BLaER1 treated with 17β-estradiol and CSF1 and Interleukin-3, amounts not matched to agents 10 nM and 100 nM (cell line): ENCODE measurements around the gene EHD1.

Experiments
- H3K27ac ChIP-seq, 11 experiments: shearing (Covaris generic); formaldehyde crosslinking; 2 replicates each; pipeline ENCODE4 v1.8.1; 2022
- H3K27me3 ChIP-seq, 11 experiments: shearing (Covaris generic); formaldehyde crosslinking; 2 replicates each; pipeline ENCODE4 v1.8.1; 2022
- H3K36me3 ChIP-seq, 11 experiments: shearing (Covaris generic); formaldehyde crosslinking; 2 replicates each; pipeline ENCODE4 v1.8.1; 2022
- H3K4me1 ChIP-seq, 10 experiments: shearing (Covaris generic); formaldehyde crosslinking; 2 replicates each; pipeline ENCODE4 v1.8.1; 2022
- H3K4me2 ChIP-seq, 11 experiments: shearing (Covaris generic); formaldehyde crosslinking; 2 replicates each; pipeline ENCODE4 v1.8.1; 2022
- H3K4me3 ChIP-seq, 10 experiments: shearing (Covaris generic); formaldehyde crosslinking; 2 replicates each; pipeline ENCODE4 v1.8.1; 2022
- H3K9ac ChIP-seq, 11 experiments: shearing (Covaris generic); formaldehyde crosslinking; 2 replicates each; pipeline ENCODE4 v1.8.1; 2022
- H3K9me3 ChIP-seq, 11 experiments: shearing (Covaris generic); formaldehyde crosslinking; replicated peaks in 1 of 11; 2 replicates each; pipeline ENCODE4 v1.8.1; 2022
- H4K20me1 ChIP-seq, 11 experiments: shearing (Covaris generic); formaldehyde crosslinking; 2 replicates each; pipeline ENCODE4 v1.8.1; 2022
- Cebpa-rat ChIP-seq, 11 experiments: shearing (Covaris generic); IDR thresholded peaks; 2 replicates each; pipeline ENCODE4 v1.8.1; 2022

Gene EHD1

GRCh38 chr11:64894812-64895452, 16.5 kb upstream of the EHD1 start:
- H3K4me1 ChIP-seq, result peaks cover 28 to 75% (median 59%) of the 10 kb centered on the region in 10 experiments
- H3K9ac ChIP-seq, result peak overlapping the region in 1 of 11 experiments; percentile 9; a peak in 1 of 22 replicates
- H3K4me2 ChIP-seq, result peak overlapping the region in 8 of 11 experiments; percentile 18 to 97 (median 88); a peak in 9 of 22 replicates
- H3K9me3 ChIP-seq, result no peaks in the 10 kb centered on the region
- no peak overlapping the region for H3K4me3 ChIP-seq
- peaks cover 25 to 56% (median 39%) of the 10 kb centered on the region in 11 experiments for H3K36me3 ChIP-seq
- peak overlapping the region in 1 of 11 experiments; percentile 34; a peak in 1 of 22 replicates for H3K27ac ChIP-seq
- TF ChIP-seq Cebpa-rat (IDR thresholded peaks at IDR 0.05), result no peak
- H4K20me1 ChIP-seq, result peaks cover 0 to 9% (median 0%) of the 10 kb centered on the region in 11 experiments; a peak in 4 of 22 replicates
- no peaks in the 10 kb centered on the region for H3K27me3 ChIP-seq

GRCh38 chr11:64894070-64894811, 15.8 kb upstream of the EHD1 start:
- H3K4me1 ChIP-seq, result peaks cover 29 to 82% (median 66%) of the 10 kb centered on the region in 10 experiments
- H3K9me3 ChIP-seq, result no peaks in the 10 kb centered on the region
- H3K36me3 ChIP-seq, result peaks cover 23 to 49% (median 32%) of the 10 kb centered on the region in 11 experiments
- peak overlapping the region; percentile 78 to 97 (median 91) for H3K4me2 ChIP-seq
- no peaks in the 10 kb centered on the region for H3K27me3 ChIP-seq
- H3K9ac ChIP-seq, result peak overlapping the region; percentile 25 to 77 (median 63); a peak in 19 of 22 replicates
- peak overlapping the region in 1 of 10 experiments; percentile 8; a peak in 1 of 20 replicates for H3K4me3 ChIP-seq
- peaks cover 0 to 9% (median 0%) of the 10 kb centered on the region in 11 experiments; a peak in 4 of 22 replicates for H4K20me1 ChIP-seq
- TF ChIP-seq Cebpa-rat (IDR thresholded peaks at IDR 0.05), result no peak
- H3K27ac ChIP-seq, result peak overlapping the region in 9 of 11 experiments; percentile 43 to 83 (median 73); a peak in 18 of 22 replicates

DNA sequence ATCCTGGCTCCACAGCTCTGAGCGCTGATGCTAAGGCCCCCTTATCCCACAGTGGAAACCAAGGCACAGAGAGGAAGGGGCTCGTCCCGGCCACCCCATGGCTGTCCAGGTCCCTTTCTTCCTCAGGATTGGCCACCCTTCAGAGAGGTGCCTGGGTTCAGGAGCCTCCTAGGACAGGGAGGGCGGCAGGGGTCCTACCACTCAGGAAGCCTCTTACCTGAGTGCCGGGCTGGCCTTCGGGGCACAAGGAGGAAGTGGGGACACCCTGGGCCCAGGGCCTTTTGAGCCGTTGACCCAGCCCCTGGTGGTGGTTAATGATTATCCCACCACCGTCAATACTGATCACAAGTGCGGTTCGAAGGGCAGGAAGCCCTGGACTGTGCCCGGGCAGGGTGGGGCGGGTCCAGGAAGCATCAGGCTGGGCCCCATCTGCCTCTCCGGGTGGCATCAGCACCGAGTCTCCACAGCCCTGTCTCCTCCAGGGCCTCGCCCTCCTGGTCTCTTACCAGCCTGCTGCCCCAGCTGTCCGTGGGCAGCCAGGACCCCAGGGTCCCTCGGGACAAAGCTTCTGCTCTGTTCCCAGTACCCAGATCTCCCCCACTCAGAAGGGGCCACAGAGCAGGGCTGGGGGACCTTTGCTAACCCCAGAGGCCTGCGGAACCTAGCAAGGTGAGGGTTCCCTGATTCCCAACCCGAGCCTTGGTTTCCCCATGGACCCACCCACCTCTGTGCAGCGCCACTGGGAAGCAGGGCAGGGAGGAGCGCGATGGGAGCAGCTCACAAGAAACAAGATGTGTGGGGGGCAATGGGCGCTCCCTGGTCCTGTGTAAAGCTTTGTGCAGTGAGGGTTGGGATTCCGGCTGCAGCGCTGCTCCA, 15.0 kb upstream of the EHD1 start:
- Histone ChIP-seq H3K9ac (peak overlapping the region; percentile 25 to 77 (median 63); a peak in 20 of 22 replicates), H3K4me1 (peaks cover 37 to 90% (median 74%) of the 10 kb centered on the region in 10 experiments)

GRCh38 chr11:64892838-64893193, 14.4 kb upstream of the EHD1 start:
- TF ChIP-seq Cebpa-rat (IDR thresholded peaks at IDR 0.05), result no peak
- Histone ChIP-seq H3K27me3 (no peaks in the 10 kb centered on the region), H3K4me1 (peaks cover 43 to 94% (median 80%) of the 10 kb centered on the region in 10 experiments), H3K9me3 (no peaks in the 10 kb centered on the region), H3K4me2 (peak overlapping the region; percentile 78 to 97 (median 91)), H3K4me3 (peak overlapping the region in 2 of 10 experiments; percentile 3 to 29; a peak in 1 of 20 replicates), H3K9ac (peak overlapping the region; percentile 22 to 77 (median 63); a peak in 20 of 22 replicates), H3K27ac (peak overlapping the region in 10 of 11 experiments; percentile 27 to 83 (median 72); a peak in 18 of 22 replicates), H4K20me1 (peaks cover 0 to 9% (median 0%) of the 10 kb centered on the region in 11 experiments; a peak in 3 of 22 replicates), H3K36me3 (peaks cover 14 to 34% (median 23%) of the 10 kb centered on the region in 11 experiments)

More for the DNA sequence above, 15.0 kb upstream of the EHD1 start:
- Histone ChIP-seq H3K9me3 (no peaks in the 10 kb centered on the region), H3K36me3 (peaks cover 20 to 41% (median 29%) of the 10 kb centered on the region in 11 experiments), H3K27ac (peak overlapping the region in 10 of 11 experiments; percentile 27 to 83 (median 72); a peak in 19 of 22 replicates), H3K4me2 (peak overlapping the region; percentile 78 to 97 (median 91)), H3K4me3 (peak overlapping the region in 2 of 10 experiments; percentile 3 to 8; a peak in 2 of 20 replicates), H3K27me3 (no peaks in the 10 kb centered on the region), H4K20me1 (peaks cover 0 to 9% (median 0%) of the 10 kb centered on the region in 11 experiments; a peak in 3 of 22 replicates)
- TF ChIP-seq Cebpa-rat (IDR thresholded peaks at IDR 0.05), result no peak

GRCh38 chr11:64892411-64892831, 14.0 kb upstream of the EHD1 start:
- Histone ChIP-seq H3K4me3 (peak overlapping the region in 2 of 10 experiments; percentile 3 to 29; a peak in 1 of 20 replicates), H3K9me3 (no peaks in the 10 kb centered on the region), H3K9ac (peak overlapping the region; percentile 22 to 77 (median 63); a peak in 20 of 22 replicates), H3K27me3 (no peaks in the 10 kb centered on the region), H3K36me3 (peaks cover 10 to 30% (median 19%) of the 10 kb centered on the region in 11 experiments), H4K20me1 (peaks cover 0 to 9% (median 0%) of the 10 kb centered on the region in 11 experiments; a peak in 3 of 22 replicates), H3K27ac (peak overlapping the region in 10 of 11 experiments; percentile 27 to 83 (median 72); a peak in 18 of 22 replicates), H3K4me2 (peak overlapping the region; percentile 78 to 97 (median 91)), H3K4me1 (peaks cover 47 to 94% (median 82%) of the 10 kb centered on the region in 10 experiments)
- TF ChIP-seq Cebpa-rat (IDR thresholded peaks at IDR 0.05), result no peak

GRCh38 chr11:64891880-64892279, 13.5 kb upstream of the EHD1 start:
- Histone ChIP-seq H3K36me3 (peaks cover 7 to 25% (median 14%) of the 10 kb centered on the region in 11 experiments; a peak in 20 of 22 replicates), H3K4me3 (no peak overlapping the region), H3K27ac (peak overlapping the region in 8 of 11 experiments; percentile 68 to 83 (median 74); a peak in 16 of 22 replicates), H3K9me3 (no peaks in the 10 kb centered on the region), H3K4me2 (peak overlapping the region; percentile 78 to 97 (median 91); a peak in 21 of 22 replicates), H3K27me3 (no peaks in the 10 kb centered on the region), H4K20me1 (peaks cover 0 to 7% (median 0%) of the 10 kb centered on the region in 11 experiments; a peak in 3 of 22 replicates), H3K4me1 (peaks cover 52 to 94% (median 83%) of the 10 kb centered on the region in 10 experiments), H3K9ac (peak overlapping the region in 8 of 11 experiments; percentile 57 to 77 (median 68); a peak in 16 of 22 replicates)
- no peak for TF ChIP-seq Cebpa-rat (IDR thresholded peaks at IDR 0.05)

DNA sequence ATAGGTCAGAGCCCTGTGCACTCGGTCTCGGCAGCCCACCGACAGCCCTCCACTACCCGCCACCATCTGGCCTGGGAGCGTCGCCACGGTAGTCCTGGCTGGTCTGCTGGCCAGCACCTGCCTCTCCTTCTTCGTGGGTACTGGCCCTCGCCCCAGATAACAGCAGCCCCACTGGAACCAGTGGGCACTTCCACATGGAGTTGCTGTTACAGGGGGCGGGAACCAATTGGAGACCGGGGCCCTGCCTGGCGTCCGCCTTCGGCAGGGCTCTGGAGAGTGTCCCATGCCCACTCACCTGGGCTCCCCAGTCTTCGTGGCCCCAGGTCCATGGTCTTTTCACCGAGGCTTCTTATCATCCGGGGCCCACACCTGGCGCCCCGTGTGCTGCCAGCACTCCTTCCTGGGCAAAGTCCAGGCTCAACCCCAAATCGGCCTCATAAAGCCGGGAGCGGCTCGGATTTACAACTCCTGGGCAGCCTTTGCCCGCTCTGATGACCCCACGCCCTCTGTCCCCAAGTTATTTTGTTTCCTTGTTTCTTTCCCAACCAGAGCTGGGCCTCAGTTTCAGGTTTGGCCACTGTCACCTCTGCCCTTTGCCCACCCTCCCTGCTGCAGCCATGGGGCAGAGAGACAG, 12.9 kb upstream of the EHD1 start:
- peak overlapping the region in 8 of 11 experiments; percentile 68 to 83 (median 74); a peak in 12 of 22 replicates for H3K27ac ChIP-seq
- H3K36me3 ChIP-seq, result peaks cover 6 to 20% (median 11%) of the 10 kb centered on the region in 11 experiments; a peak in 17 of 22 replicates
- H3K9me3 ChIP-seq, result no peaks in the 10 kb centered on the region
- peaks cover 55 to 89% (median 82%) of the 10 kb centered on the region in 10 experiments for H3K4me1 ChIP-seq
- no peaks in the 10 kb centered on the region for H3K27me3 ChIP-seq
- no peak for TF ChIP-seq Cebpa-rat (IDR thresholded peaks at IDR 0.05)
- H4K20me1 ChIP-seq, result peaks cover 0 to 7% (median 0%) of the 10 kb centered on the region in 11 experiments; a peak in 3 of 22 replicates
- peak overlapping the region in 10 of 11 experiments; percentile 83 to 97 (median 92); a peak in 19 of 22 replicates for H3K4me2 ChIP-seq
- no peak overlapping the region for H3K4me3 ChIP-seq
- peak overlapping the region in 7 of 11 experiments; percentile 59 to 77 (median 69); a peak in 12 of 22 replicates for H3K9ac ChIP-seq
